HG03378 (cell line): ENCODE results near the gene SS18L1.

Experiments
- ATAC-seq: cut with Tn5 transposase; IDR thresholded peaks from one replicate; pipeline ENCODE4 v1.9.1; 2021; ENCODE audit warnings: mild to moderate bottlenecking, moderate library complexity; ENCODE audit not compliant: unreplicated experiment

SS18L1 gene

DNA sequence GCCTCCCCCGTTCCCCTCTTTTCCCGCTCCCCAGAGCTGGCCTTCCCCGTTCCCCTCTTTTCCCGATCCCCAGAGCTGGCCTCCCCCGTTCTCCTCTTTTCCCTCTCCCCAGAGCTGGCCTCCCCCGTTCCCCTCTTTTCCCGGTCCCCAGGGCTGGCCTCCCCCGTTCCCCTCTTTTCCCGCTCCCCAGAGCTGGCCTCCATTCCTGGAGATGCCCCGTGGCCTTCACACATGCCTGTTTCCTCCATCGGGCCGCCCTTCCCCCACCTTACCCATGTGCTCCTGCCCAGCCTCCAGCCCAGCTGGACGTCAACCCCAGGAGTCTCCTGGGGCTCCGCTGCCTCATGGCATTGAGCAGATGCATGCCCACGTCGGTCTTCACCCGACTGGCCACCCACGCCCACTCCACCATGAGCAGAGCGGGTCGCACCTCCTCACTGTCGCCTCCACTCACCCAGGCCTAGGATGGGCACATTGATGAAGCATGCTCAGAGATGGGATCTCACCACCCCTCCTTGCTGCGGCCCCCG lies 8.3 kb downstream of the SS18L1 start:
- ATAC-seq = no peak

DNA sequence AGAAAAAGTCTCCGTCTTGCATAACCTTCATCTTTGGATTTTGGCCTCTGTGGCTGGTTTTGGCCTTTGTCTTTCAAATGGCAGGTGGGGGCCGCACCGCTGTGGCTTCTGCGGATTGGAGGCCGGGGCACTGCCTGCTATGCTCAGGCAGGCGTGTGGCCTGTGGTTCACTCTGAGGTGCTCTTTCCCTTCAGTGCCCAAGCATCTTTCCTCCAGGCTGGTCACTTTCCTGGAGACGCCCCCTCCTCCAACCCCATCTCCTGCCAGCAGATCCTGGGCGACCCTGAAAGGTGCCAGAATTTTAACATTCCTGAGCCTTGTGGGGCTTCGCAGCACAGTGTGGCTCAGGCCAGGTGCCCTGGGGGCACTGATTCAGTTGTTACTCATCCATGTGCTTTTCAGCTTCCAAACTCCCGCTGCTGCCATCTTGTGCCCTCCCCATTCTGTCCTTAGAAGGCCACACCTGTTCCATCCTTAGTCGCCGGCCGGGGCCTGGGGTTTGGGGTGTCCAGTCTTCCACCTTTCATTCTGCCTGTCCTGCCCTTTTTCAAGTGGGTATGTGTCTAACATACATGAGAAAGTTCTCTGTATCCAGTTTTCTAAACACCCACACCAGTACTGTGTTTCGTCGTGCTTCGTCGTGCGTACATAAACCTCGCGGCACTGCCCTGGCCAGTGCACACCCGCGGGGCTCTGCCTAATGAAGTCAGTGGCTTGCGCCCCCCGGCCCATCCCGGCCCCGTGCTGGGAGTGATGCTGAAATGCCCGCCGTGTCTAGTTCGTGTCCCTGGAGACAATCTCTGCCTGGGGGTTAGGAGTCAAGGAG lies 12.1 kb downstream of the SS18L1 start:
- no peak for ATAC-seq

- no peak for ATAC-seq
These were observed 12.6 kb downstream of the SS18L1 start for GRCh38 chr20:62156254-62156556.

DNA sequence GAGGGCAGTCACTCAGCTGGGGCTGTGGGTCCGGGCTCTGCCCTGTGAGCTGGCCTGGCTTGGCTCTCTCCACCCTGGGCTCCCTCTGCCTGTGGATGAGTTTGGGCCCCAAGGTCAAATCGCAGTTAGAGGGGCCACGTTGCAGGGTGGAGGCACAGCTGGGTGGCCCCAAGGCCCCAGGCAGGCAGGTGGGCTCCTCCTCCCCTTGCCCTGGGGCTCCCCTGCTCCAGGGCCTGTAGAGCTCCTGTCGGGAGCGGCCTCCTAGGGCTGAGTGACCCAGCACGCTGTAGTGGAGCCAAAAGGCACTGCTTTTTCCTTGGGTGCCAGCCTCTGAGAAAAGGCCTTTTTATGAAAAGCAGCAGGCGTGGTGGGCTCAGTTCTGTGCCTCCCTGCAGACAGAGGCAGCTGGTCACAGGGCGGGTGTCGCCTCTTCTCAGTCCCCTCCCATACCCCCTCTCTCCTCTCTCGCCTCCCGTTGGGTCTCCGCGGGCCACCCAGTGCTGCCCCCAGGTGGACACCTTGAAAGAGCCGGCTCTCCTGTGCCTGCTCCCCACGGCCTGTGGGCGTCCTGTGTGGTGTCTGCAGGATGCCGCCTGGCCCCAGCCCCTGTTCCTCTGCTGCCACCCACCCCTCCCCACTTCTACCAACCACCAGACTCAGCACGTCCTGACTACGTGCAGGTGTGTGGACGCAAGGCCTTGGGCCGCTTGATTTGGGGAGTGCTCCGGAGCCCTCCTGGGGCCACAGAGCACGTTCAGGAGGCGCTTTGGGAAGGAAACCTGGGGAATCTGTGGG lies 13.2 kb downstream of the SS18L1 start:
- ATAC-seq = no peak

- ATAC-seq = no peak
These were observed 14.0 kb downstream of the SS18L1 start for GRCh38 chr20:62157387-62158087.

DNA sequence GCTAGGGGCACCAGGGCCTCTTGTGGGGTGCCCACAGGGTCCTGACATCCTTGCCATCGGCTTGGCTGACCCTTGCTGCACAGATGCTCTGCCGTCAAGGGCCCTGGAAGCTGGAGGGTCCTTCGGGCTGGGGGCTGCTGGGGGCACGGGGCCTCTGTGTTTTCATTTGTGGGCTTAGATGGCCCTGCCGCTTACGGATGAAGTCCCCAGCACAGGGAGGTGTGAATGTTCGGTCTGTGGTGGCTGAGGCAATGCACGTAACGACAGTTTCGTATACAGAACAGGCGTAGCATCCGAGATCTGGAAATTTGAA lies 14.5 kb downstream of the SS18L1 start:
- ATAC-seq = no peak

GRCh38 chr20:62158541-62158940 lies 15.0 kb downstream of the SS18L1 start:
- no peak for ATAC-seq

DNA sequence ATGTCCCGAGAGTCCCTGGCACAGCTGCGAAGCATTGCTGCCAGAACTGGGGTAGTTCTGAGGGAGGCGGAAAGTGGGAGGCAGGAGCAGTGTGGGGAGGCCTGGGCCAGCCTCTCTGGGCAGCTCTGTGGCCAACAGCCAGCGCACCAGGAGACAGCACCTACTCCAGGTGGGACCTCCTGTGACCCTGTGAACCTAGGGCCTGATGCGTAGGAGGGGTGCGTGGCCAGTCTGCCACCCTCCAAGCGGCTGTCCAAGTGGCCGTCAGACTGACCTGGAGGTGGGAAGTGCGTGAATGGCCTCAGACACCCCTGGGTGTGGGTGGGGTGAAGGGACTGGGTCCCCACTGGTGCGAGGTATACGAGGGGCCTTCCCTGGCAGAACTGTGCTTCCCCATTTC lies 15.5 kb downstream of the SS18L1 start:
- ATAC-seq = no peak

DNA sequence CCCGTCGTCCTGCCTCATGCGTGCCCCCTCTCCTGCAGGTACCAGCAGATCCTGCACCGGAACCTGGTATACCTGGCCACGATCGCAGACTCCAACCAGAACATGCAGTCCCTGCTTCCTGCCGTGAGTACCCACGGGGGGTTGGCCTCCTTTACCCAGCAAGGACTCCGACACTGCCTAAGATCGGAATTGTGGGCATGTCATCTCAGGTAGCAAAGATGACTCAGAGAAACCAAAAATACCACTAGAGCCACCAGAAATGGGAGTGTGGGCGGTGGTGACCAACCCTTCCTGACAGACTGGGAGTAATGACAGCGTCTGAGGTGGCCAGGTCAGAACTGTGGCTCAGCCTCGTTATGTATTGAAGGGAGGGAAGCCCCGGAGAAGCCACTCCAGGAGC lies 16.3 kb downstream of the SS18L1 start:
- ATAC-seq = no peak

DNA sequence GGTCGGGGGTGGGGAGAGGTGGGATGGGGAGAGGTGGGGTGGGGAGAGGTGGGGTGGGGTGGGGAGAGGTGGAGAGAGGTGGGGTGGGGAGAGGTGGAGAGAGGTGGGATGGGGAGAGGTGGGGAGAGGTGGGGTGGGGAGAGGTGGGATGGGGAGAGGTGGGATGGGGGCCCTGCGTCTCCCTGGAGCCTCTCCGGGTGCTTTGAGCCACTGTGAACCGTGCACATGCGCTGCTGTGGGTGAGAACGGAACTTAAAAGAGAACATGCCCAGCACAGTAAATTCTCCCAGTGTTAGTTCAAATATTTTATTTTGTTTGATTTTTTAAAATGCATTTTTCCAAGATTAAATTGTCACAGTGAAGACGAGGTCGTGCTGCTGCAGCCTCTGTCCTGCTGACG lies 16.7 kb downstream of the SS18L1 start:
- ATAC-seq = no peak

DNA sequence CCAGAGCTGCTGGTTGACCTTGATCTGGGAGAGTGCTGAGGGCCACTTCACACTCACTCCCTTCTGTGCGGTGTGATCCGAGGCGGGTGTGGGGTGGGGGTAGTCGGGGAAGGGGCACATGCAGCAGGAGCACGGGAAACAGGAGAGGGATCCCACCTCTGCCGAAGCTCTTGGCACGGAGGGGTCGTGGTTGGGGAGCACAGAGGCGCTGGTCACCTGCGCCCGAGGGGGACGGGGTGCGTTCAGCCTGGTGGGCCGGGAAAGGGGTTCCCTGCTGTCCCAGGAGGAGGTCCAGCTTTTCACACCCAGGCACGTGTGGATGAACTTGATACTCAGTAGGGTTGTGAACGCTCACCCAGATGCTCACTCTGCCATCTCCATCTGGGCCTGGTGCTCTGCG lies 17.3 kb downstream of the SS18L1 start:
- ATAC-seq = no peak

GRCh38 chr20:62161347-62161746 lies 17.8 kb downstream of the SS18L1 start:
- no peak for ATAC-seq

DNA sequence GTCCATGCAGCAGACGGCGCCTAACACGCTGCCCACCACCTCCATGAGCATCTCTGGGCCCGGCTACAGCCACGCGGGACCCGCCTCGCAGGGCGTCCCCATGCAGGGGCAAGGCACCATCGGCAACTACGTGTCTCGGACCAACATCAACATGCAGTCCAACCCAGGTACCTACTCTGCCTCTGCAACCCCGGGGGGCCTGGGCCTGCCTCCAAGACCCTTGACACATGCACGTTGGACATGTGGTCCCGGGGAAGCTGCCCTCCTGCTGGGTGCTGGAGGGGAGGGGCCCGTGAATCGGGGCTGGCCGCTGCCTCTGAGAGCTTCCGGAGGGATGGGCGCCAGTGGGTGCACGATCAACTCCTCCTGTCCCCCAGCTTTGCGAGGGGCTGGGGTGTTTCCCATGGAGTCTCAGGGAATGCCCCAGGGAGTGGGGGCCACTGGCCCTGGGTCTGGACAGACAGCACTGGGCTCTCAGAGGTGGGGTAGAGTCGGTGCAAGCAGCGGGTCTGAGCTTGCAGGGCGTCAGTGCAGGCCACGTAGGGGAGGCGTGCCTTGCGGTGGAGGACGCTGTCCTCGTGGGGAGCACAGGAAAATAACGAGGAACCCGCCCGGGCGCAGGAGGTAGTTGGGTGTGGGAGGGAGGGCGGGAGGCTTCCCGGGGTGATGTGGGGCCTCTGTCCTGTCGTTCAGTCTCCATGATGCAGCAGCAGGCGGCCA lies 19.4 kb downstream of the SS18L1 start:
- ATAC-seq = no peak

DNA sequence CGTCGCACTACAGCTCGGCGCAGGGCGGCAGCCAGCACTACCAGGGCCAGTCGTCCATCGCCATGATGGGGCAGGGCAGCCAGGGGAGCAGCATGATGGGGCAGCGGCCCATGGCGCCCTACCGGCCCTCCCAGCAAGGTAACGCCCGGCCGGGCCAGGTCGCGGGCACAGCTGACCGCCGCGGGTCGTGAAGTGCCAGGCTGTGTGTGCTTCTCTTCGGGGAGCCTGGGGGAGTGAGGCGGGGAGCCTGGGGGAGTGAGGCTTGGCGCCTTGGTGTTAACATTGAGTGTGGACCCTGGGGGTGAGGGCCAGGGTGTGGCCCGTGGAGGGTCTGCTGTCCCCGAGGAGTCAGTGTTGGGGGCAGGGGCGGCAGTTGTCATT lies 19.9 kb downstream of the SS18L1 start:
- no peak for ATAC-seq

GRCh38 chr20:62163986-62164762 lies 20.6 kb downstream of the SS18L1 start:
- ATAC-seq = no peak

DNA sequence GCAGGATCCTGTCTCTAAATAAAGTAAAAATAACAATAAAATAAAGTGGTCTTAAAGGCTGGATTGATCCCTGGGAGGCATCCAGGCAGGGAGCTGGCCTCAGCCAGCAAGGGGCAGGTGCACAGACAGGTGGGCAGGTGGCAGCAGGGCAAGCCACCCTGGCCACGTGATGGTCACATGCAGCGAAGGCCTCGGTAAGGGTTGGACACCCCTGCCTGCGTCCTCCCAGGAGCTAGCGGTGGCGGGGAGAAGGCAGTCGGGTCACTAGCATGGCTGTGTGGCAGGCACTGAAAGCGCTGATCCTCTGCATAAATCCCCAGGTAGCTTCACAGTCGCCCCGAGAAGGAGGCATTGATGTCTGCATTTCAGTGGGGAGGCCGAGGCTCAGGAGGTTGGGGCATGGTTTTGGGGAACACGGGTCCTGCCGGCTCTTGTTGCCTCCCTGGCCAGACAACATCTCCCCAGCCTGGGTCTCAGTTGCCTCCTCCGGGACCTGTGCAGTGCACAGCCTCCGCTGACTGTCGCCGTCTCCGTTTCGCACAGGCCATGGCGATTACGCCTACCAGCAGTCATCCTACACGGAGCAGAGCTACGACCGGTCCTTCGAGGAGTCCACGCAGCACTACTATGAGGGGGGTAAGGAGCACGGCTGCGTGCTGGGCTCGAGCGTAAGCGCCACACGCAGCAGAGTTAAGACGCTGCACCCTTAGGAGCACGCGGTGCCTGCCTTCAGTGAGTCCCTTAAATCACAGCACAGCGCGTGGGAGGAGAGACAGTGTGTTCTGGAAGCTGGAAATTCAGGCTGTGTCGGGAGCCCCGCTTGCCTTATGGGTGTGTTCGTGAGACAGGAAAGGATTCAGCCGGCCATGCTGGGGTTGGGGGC lies 21.6 kb downstream of the SS18L1 start:
- no peak for ATAC-seq

DNA sequence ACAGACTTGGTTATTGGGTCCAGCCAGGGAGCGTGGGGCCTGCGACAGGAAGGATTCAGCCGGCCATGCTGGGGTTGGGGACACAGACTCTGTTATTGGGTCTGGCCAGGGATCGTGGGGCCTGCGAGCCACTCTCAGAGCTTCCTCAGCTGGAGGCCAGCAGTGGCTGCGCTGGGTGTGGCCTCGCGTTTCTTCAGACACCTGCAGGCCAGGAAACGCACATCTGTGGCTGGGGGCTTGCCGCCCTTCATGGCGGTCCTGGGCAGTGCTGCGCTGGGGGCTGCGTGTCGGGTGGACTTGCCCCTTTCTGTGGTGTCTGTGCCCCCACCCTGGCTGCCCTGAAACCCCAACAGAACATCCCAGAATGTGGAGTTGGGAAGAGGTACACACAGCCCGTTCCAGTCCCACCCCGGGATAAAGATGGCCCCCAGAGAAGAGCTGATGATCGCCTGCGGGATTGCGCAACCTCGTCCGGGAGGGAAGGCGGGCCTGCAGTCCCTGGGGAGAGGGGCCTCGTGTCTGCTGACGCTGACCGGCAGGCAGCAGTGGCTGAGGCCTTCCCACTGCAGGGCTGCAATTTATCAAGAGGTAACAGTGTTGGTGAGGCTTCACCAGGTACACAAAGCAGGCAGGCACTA lies 22.3 kb downstream of the SS18L1 start:
- no peak for ATAC-seq

GRCh38 chr20:62167474-62167873 lies 23.9 kb downstream of the SS18L1 start:
- no peak for ATAC-seq

DNA sequence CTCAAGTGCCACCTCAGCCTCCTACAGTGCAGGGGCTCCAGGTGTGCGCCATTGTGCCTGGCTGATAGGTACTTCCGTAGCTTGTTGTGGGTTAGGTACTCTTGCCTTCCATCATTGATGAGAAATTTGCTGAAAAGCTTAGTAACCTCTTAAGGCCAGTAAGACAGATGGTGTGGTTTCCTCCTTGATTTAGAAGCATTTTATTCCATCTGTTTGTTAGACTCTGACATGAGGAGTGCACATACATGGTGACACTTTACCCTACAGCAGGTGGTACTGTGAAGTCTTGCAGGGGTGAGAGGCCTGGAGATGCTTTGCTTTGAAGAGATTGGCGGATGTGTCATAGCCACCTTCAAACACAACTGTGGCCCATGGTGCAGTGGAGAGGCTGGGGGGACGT lies 24.5 kb downstream of the SS18L1 start:
- no peak for ATAC-seq
